Superior temporal gyrus (tissue), 1 donor: ENCODE results near the gene DRG1.
"Not testable (repeated sequence)": the region's sequence is repeated elsewhere in the genome, so short reads cannot be mapped to it uniquely, and the experiment has no call there.

Source experiments
- DNase-seq: peaks from one replicate; pipeline ENCODE4 v3.0.0-alpha.2; 2016; ENCODE audit errors: extremely low spot score

DRG1 gene

DNA sequence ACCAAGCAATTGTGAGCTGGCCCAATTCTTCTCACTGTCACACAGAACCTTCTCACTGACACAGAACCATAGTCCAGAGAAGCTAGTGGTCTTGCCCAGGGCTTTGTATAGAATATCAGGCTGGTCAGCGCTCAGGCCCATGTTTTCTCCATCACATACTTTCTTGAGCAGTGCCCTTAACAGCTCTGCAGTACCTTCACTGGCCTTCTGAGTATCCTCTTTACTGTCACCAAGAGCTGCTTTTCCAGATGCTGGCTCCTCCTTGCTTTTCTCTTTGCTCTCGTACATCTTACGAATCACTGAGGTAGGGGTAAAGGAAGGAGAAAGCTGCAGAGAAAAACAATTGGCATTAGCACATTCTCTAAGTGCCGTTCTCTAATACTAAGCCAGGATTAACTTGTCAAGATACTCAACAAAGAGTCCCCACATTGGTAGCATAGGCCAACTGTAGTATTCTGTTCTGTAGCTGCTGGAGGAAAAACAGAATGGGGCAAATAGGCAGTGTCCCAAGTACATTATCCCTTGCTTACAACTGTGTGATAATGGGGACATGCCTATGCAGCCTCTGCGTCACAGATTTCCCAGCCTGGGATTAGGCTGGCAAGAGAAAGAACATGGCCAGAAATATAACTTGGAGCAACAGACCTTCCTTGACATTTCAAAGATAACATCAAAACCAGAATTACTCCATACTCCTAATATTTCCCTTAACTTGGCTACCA lies 43.5 kb downstream of the DRG1 start:
- no peak for DNase-seq

DNA sequence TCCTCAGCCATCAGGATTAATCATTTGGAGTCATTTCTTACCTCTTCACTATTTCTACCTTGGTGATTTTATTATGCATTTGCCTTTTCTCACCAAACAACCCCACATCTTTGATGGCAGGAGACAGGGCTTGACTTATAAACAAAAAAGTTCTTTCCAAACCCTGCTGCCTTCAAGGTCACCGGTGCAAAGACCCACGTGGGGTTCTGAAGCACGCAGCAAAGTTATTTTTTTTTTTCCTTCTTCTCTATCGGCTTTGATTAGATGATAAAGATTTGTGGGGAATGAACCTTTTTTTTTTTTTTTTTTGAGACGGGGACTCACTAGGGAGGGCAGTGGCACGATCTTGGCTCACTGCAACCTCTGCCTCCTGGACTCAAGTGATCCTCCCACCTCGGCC lies 44.1 kb downstream of the DRG1 start:
- DNase-seq, result no peak

DNA sequence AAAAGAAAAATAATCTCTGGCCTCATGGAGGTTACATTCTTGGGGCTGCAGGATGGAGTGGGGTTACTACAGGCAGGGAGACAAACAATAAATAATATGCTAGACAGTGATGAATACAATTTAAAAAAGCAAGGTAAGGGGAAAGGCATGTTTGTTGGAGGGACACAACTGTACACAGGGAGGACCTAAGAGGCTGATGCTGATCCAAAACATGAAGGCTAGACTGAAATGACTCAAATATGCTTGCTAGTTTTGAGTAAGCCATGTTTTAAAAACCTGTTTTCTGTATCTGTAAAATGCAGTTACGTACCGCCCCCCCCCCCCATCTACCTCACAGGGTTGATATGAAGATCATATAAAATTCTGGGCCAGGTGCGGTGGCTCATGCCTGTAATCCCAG lies 46.2 kb downstream of the DRG1 start:
- DNase-seq, result no peak

DNA sequence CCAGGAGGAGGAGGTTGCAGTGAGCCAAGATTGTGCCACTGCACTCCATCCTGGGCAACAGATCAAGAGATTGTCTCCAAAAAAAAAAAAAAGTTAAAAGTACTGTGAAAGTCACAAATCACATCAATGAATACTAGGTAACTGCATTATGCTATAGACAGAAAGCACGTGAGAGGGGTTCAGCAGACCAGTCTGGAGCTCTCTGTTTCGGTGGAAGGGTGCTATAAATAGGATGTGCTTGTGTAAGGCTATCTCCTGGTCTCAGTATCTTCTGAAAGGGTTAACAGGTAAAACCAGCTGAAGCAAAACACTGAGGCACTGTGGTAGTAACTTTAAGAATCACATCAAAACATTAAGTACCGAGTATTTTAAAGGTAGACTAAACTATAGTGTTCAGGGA lies 46.8 kb downstream of the DRG1 start:
- DNase-seq, result no peak

DNA sequence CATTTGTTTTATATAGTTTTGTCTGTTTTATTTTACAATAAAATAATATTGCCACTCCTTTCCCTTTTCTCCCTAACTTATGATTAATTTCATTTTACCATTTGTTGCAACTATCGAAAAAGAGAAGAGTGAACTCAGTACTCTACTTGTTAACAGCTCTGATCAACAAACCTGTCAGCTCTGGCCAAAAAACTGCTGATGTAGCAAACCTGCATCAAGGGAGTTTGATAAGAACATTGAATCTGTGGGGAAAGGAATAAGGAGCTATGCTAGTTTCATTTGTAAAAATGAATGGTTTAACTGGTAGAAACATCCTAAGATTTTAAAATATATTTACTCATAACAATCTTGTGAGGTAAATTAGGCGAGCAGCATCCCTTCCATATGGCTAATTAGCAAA lies 47.4 kb downstream of the DRG1 start:
- DNase-seq, result no peak

DNA sequence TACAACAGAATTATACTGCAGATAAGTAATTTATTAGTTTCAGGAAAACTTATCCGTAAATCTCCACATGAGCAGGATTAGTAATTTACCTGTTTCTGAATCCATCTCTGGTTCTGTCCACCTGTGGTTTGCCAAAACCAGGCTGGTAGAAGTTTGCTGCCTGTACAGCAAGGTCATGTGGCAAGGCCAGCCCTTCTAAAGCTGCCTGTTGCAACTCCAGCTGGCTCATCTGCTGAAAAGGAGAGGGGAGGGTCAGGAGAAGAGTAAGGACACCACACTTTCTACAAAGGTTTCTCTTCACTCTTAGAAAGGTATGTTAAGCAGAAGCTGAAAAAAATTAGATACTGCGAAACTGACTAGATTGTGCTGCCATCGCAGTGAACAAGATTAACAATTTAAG lies 47.9 kb downstream of the DRG1 start:
- DNase-seq, result no peak

DNA sequence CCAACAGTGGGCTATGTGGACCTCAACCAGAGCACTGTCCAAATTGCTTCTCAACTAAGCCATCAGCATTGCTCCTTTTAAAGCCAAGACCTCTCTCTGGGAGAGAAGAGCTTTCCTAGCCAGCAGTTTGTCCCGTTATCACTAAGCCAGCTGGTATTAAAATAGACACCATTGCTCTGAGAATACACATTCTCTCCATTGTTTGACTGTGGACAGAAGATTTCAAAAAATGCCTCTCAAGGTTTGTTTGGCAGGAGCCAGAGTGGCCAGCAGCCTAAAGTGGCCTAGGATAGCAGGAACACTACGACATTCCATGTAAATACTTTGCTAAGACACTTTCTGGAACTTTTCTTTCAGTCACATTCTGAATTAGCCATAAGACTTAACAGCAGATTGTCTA lies 49.0 kb downstream of the DRG1 start:
- no peak for DNase-seq

DNA sequence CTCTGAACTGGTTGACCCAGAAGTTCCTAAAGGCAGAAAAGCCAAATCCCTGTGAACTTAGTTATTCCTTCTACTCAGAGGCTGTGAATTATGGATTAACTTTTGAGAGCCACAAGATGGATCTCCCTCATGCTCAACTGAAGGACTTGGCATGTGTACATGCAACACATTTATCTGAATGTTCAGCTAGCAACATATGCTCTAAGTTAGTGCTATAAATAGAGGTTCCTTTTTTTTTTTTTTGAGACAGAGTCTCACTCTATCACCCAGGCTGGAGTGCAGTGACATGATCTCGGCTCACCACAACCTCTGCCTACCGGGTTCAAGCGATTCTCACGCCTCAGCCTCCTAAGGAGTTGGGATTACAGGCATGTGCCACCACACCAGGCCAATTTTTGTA lies 50.1 kb downstream of the DRG1 start:
- no peak for DNase-seq

DNA sequence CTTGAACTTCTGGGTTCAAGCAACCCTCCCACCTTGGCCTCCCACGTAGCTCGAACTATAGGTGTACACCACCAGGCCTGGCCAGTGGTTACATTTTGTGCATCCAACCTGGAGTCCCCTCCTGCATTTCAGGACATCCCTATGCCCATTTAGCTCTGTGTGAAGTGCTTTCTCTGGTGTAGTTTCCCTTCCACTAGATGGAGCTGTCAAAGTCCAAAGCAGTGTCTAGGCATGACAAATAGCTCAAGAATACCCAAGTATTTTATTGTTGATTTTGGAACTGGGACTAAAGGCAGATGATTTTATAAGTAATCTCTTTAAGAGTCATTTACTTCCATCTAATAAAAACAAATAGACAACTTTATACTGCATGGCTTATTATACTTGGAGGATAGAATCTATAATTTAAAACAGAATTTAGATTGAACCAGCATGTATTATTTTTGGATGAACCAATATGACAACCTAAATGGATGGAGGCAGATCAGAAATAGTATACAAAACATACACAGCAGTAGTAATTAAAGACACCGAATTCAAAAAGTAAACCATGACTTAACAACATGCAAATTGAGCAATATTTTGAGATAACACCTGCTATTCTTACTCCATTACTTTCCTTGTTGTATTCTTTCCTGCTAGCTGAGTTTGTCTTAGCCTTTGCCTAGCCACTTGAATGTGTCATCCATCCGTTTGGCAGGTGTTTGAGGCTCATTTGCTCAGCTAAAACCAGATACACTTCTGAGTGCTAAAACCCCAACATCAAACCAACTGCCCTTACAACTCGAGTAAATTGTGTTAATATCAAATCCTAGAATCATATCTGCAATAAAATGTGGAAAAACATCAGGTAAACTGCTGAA lies 52.5 kb downstream of the DRG1 start:
- no peak for DNase-seq

DNA sequence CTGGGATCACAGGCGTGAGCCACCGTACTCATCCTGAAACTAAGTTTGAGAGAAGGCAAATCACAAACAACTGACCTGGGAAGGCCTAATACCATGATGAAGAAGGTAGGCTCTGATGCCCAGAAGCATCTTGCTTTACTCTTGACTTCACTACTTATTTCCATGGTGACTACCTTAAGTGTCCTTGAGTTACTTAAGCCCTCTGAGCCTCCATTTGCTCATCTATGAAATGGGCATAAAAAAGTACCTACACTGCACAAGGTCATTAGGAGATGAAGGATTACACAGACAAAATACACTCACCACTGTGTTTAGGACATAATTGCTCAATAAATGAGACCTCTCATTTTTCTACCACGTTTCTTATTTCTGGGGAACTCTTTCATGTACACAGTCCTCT lies 62.3 kb downstream of the DRG1 start:
- DNase-seq, result no peak

DNA sequence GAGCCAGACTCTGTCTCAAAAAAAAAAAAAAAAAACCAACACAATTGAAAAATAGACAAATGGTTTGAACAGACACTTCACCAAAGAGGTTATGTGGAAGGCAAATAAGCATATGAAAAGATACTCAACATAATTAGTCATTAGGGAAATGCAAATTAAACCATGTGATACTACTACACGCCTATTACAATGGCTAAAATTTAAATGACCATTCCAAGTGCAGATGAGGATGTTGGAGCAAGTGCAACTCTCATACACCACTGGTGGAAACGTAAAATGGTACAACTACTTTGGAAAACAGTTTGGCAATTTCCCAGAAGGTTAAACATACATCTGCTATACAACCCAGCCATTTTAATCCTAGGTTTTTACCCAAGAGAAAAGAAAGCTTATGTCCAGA lies 65.9 kb downstream of the DRG1 start:
- DNase-seq, result no peak

DNA sequence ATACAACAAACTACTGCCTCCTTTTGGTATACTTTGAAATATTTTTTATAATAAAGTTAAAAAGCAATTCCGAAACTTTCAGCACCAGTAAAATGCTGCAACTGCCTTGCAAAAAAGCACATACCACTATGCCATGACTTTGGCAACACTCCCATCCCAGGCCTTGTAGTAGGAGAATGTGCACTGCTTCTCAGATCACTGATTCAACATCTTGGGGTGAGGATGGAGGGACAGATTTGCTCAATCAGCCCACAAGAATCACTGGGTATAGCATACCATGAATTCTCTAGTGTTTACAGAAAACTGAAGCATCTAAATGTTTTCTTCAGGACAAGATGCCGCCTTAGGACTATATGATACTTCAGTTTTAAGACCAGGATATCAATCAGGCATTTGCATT lies 75.3 kb downstream of the DRG1 start:
- DNase-seq, result no peak

DNA sequence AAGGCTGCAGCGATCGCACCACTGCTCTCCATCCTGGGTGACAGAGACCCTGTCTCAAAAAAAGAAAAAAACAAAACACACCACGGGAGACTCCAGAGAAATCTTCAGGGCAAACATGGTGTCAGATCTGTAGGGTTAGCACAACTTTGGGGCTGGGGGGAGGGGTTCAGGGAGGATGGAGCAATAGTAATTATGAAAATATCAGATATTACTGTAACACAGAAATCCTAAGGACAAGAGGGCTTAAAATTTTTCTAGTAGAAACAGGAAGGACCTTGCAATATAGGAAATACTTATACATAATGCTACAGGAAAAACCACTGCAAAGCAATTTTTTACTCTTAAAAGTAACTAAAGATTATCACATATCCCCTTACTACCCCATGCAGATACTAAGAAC lies 76.4 kb downstream of the DRG1 start:
- DNase-seq, result no peak

DNA sequence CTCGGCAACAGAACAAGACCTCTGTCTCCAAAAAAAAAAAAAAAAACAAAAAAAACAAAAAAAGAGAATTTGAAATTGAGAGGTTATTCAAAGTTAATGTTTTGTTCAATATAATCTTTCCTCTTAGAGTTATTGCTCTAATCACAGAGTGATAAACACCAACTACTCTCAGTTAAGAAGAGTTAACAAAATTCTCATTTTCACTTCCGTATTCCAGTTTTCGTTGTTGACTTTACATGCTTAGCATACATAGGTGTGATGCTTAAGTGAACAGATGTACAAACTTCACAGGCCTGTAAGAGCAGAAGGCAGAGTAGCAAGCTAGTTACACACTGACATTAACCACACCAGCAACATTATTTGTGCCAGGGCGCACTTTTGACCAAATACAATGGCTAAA lies 77.9 kb downstream of the DRG1 start:
- no peak for DNase-seq

DNA sequence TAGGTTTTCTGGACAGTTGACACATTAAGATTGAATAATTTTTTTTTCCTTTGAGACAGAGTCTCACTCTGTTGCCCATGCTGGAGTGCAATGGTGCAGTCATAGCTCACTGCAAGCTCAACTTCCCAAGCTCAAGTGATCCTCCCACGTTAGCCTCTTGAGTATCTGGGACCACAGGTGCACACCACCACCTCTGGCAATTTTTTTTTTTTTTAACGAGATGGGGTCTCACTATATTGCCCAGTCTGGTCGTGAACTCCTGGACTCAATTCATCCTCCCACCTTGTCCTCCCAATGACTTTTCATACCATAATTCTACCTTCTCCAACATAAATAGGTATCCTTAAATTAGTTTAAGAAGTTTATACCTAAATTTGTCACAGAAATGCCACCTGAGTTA lies 81.7 kb downstream of the DRG1 start:
- DNase-seq, result no peak

DNA sequence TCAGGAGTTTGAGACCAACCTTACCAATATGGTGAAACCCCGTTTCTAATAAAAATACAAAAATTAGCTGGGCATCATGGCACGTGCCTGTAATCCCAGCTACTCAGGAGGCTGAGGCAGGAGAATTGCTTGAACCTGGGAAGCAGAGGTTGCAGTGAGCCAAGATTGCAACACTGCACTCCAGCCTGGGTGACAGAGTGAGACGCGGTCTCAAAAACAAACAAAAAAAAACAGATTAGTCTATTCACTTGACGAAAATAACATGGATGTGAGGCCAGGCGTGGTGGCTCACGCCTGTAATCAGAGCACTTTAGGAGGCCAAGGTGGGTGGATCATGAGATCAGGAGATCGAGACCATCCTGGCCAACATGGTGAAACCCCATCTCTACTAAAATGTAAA lies 83.1 kb downstream of the DRG1 start:
- not testable (repeated sequence) for DNase-seq
